HG03442 (cell line): ENCODE measurements around the gene ALK.

ENCODE experiments used
- ATAC-seq: cut with Tn5 transposase; IDR thresholded peaks from one replicate; pipeline ENCODE4 v1.9.1; 2021; ENCODE audit warnings: mild to moderate bottlenecking, moderate library complexity; ENCODE audit not compliant: unreplicated experiment

The ALK gene

GRCh38 chr2:29615183-29615582 is 306.2 kb downstream of the ALK start:
- no peak for ATAC-seq

GRCh38 chr2:29614295-29614830 is 307.0 kb downstream of the ALK start:
- no peak for ATAC-seq

GRCh38 chr2:29613792-29614266 is 307.6 kb downstream of the ALK start:
- no peak for ATAC-seq

GRCh38 chr2:29613067-29613466 is 308.3 kb downstream of the ALK start:
- ATAC-seq, result no peak

GRCh38 chr2:29612568-29612967 is 308.8 kb downstream of the ALK start:
- no peak for ATAC-seq

- no peak for ATAC-seq
Observed at GRCh38 chr2:29611850-29612249, 309.5 kb downstream of the ALK start.

GRCh38 chr2:29611261-29611660 is 310.1 kb downstream of the ALK start:
- no peak for ATAC-seq

- no peak for ATAC-seq
Observed at GRCh38 chr2:29610569-29610968, 310.8 kb downstream of the ALK start.

GRCh38 chr2:29607038-29607420 is 314.4 kb downstream of the ALK start:
- no peak for ATAC-seq

GRCh38 chr2:29606104-29607037 is 315.0 kb downstream of the ALK start:
- ATAC-seq, result no peak

- no peak for ATAC-seq
Observed at GRCh38 chr2:29603341-29603740, 318.0 kb downstream of the ALK start.

GRCh38 chr2:29601872-29602271 is 319.5 kb downstream of the ALK start:
- ATAC-seq, result no peak

GRCh38 chr2:29601321-29601720 is 320.1 kb downstream of the ALK start:
- ATAC-seq, result no peak

- ATAC-seq, result no peak
Observed at GRCh38 chr2:29599946-29600345, 321.4 kb downstream of the ALK start.

- ATAC-seq, result no peak
Observed at GRCh38 chr2:29598978-29599377, 322.4 kb downstream of the ALK start.

GRCh38 chr2:29597035-29597434 is 324.4 kb downstream of the ALK start:
- no peak for ATAC-seq

GRCh38 chr2:29596584-29596983 is 324.8 kb downstream of the ALK start:
- no peak for ATAC-seq

- ATAC-seq, result no peak
Observed at GRCh38 chr2:29591600-29591999, 329.8 kb downstream of the ALK start.

GRCh38 chr2:29590211-29590610 is 331.2 kb downstream of the ALK start:
- no peak for ATAC-seq

- ATAC-seq, result no peak
Observed at GRCh38 chr2:29589440-29590103, 331.8 kb downstream of the ALK start.

- no peak for ATAC-seq
Observed at GRCh38 chr2:29587402-29588190, 333.8 kb downstream of the ALK start.
